ENCODE results near the gene GSTA4. TPM values are rescaled to one million over a fixed set of nuclear protein-coding genes. Genes with fewer than 3 reads are reported as not detected.

Gene GSTA4
- total and polyA plus RNA-seq, 2 of the 13 experiments (the other 11 are each of a cell fraction or from before 2014, with no cell fraction given), result 34.1 to 53.6 TPM

DNA sequence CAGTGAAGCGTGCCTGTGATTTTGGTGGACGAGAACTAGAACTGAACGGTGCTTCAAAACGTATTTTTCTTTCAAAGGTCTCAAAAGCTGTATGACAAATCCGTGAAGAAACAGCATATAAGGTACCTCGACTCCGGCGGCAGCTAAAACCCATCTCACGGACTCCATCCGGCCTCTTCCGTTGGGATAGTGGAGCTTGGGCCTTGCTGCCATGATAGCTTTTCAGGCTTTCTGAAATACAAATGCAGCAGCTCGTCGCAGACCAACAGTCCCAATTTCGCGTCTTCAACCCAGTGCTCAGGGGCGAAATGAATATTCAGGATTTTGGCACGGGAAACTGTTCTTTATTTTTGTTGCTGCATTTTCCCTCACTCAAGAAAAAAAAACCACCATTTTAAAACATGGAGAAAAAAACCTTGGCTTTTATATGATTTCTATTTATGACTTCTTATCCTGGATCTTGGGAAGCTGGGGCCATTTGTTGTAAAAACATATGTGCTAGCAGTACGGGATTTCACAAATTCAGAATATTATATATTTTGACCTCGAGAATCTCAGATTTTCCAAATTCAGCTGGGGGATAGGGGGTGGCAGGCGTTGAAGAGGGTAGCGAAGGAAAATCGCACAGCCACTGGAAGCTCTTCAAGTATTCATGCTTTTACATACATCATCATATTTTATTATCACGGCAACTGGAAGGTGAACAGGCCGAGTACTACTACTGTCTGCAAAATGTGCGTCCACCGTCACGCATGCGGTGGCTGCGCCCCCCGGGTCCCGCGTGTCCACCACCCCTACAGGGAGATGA lies 849 bp downstream of the GSTA4 start (continued):
- TF ChIP-seq, protein P1, sequence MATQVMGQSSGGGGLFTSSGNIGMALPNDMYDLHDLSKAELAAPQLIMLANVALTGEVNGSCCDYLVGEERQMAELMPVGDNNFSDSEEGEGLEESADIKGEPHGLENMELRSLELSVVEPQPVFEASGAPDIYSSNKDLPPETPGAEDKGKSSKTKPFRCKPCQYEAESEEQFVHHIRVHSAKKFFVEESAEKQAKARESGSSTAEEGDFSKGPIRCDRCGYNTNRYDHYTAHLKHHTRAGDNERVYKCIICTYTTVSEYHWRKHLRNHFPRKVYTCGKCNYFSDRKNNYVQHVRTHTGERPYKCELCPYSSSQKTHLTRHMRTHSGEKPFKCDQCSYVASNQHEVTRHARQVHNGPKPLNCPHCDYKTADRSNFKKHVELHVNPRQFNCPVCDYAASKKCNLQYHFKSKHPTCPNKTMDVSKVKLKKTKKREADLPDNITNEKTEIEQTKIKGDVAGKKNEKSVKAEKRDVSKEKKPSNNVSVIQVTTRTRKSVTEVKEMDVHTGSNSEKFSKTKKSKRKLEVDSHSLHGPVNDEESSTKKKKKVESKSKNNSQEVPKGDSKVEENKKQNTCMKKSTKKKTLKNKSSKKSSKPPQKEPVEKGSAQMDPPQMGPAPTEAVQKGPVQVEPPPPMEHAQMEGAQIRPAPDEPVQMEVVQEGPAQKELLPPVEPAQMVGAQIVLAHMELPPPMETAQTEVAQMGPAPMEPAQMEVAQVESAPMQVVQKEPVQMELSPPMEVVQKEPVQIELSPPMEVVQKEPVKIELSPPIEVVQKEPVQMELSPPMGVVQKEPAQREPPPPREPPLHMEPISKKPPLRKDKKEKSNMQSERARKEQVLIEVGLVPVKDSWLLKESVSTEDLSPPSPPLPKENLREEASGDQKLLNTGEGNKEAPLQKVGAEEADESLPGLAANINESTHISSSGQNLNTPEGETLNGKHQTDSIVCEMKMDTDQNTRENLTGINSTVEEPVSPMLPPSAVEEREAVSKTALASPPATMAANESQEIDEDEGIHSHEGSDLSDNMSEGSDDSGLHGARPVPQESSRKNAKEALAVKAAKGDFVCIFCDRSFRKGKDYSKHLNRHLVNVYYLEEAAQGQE (IDR thresholded peaks at IDR 0.05; ENCODE audit: borderline replicate concordance in 1 of 2, low read depth in 1 of 2, low read length in 2 of 2), result no peak
- TF ChIP-seq CEBPB (IDR thresholded peaks at IDR 0.05; ENCODE audit: borderline replicate concordance, low read depth, low read length) (no peak), ATM (IDR thresholded peaks at IDR 0.05; ENCODE audit: borderline replicate concordance) (no peak), ZNF879 (CRISPR knock-in tag; IDR thresholded peaks at IDR 0.05) (no peak), ZC3H4 (CRISPR knock-in tag; IDR thresholded peaks at IDR 0.05; ENCODE audit: borderline replicate concordance) (peak; percentile 72; the same call in 1 of the 2 replicates), ZSCAN9 (CRISPR knock-in tag; IDR thresholded peaks at IDR 0.05; ENCODE audit: borderline replicate concordance) (no peak), SRSF9 (IDR thresholded peaks at IDR 0.05; ENCODE audit: borderline replicate concordance, insufficient read depth, low read depth, low read length, poor library complexity, severe bottlenecking) (no peak), KLF9 (CRISPR knock-in tag; IDR thresholded peaks at IDR 0.05; ENCODE audit: low read depth) (no peak), TBX3 (IDR thresholded peaks at IDR 0.05; ENCODE audit: borderline replicate concordance) (no peak), ZEB1 (IDR thresholded peaks at IDR 0.05; ENCODE audit: insufficient replicate concordance, low read depth) (peak; percentile 15), IKZF1 (IDR thresholded peaks at IDR 0.05) (no peak), ZNF605 (CRISPR knock-in tag; IDR thresholded peaks at IDR 0.05) (no peak), ASH2L (IDR thresholded peaks at IDR 0.05; ENCODE audit: insufficient read length, low read depth, low read length) (no peak), MTF2 (CRISPR knock-in tag; IDR thresholded peaks at IDR 0.05; ENCODE audit: borderline replicate concordance) (no peak), ZZZ3 (CRISPR knock-in tag; IDR thresholded peaks at IDR 0.05; ENCODE audit: borderline replicate concordance) (no peak; the same call in 1 of the 2 replicates)
- TF ChIP-seq, protein P2, sequence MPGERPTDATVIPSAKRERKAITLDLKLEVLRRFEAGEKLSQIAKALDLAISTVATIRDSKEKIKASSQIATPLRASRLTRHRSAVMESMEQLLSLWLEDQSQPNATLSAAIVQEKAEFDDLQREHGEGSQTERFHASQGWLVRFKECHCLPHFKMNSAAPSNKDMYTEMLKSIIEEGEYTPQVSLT (CRISPR knock-in tag; IDR thresholded peaks at IDR 0.05; ENCODE audit: borderline replicate concordance, low read depth), result no peak
- TF ChIP-seq, protein P3, sequence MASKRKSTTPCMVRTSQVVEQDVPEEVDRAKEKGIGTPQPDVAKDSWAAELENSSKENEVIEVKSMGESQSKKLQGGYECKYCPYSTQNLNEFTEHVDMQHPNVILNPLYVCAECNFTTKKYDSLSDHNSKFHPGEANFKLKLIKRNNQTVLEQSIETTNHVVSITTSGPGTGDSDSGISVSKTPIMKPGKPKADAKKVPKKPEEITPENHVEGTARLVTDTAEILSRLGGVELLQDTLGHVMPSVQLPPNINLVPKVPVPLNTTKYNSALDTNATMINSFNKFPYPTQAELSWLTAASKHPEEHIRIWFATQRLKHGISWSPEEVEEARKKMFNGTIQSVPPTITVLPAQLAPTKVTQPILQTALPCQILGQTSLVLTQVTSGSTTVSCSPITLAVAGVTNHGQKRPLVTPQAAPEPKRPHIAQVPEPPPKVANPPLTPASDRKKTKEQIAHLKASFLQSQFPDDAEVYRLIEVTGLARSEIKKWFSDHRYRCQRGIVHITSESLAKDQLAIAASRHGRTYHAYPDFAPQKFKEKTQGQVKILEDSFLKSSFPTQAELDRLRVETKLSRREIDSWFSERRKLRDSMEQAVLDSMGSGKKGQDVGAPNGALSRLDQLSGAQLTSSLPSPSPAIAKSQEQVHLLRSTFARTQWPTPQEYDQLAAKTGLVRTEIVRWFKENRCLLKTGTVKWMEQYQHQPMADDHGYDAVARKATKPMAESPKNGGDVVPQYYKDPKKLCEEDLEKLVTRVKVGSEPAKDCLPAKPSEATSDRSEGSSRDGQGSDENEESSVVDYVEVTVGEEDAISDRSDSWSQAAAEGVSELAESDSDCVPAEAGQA (IDR thresholded peaks at IDR 0.05; ENCODE audit: low read depth), result no peak
- TF ChIP-seq, protein P3 (CRISPR knock-in tag; IDR thresholded peaks at IDR 0.05; ENCODE audit: borderline replicate concordance), result no peak
